DND-41 (cell line): ENCODE results near the gene DHRSX.

Experiments
- ATAC-seq: fragments of 200-7000 bp; cut with Tn5 transposase; 3 replicates; pipeline ENCODE4 v1.9.1; 2021; ENCODE audit warnings: low read depth; ENCODE audit not compliant: insufficient read depth
- DNase-seq: peaks from one replicate; pipeline ENCODE4 v3.0.0-alpha.2; 2020
- H2AFZ ChIP-seq: 2 replicates; pipeline ENCODE4 v1.6.0; 2012; ENCODE audit warnings: low read depth, low read length
- H3K27ac ChIP-seq: 2 replicates; pipeline ENCODE4 v1.5.1; 2012; ENCODE audit warnings: low read length, inconsistent platforms
- H3K27me3 ChIP-seq: fragments of 200-600 bp; sonication (generic); 2 replicates; pipeline ENCODE4 v1.6.0; 2012; ENCODE audit warnings: low read length, mild to moderate bottlenecking, inconsistent platforms; ENCODE audit not compliant: insufficient read depth, poor library complexity
- H3K36me3 ChIP-seq: 2 replicates; pipeline ENCODE4 v1.5.1; 2012; ENCODE audit warnings: low read length, inconsistent platforms; ENCODE audit not compliant: insufficient read depth
- H3K4me1 ChIP-seq: 2 replicates; pipeline ENCODE4 v1.5.1; 2012; ENCODE audit warnings: mild to moderate bottlenecking, low read length; ENCODE audit not compliant: insufficient read depth
- H3K4me2 ChIP-seq: 2 replicates; pipeline ENCODE4 v1.6.0; 2012; ENCODE audit warnings: mild to moderate bottlenecking, moderate library complexity, low read length, inconsistent platforms; ENCODE audit not compliant: insufficient read depth
- H3K4me3 ChIP-seq, 2 experiments: fragments of 200-600 bp in 1 of 2; shearing (Covaris generic) in 1 of 2; 2 replicates each; pipeline ENCODE4 v1.5.1; 2012 to 2016; ENCODE audit warnings: inconsistent platforms in 2 of 2, low read length in 2 of 2, mild to moderate bottlenecking in 2 of 2, low read depth in 1 of 2, moderate library complexity in 1 of 2
- H3K79me2 ChIP-seq: 2 replicates; pipeline ENCODE4 v1.6.0; 2012; ENCODE audit warnings: low read length, inconsistent platforms; ENCODE audit not compliant: insufficient read depth
- H3K9ac ChIP-seq: 2 replicates; pipeline ENCODE4 v1.6.0; 2012; ENCODE audit warnings: low read depth, mild to moderate bottlenecking, inconsistent platforms, low read length, moderate library complexity
- H3K9me3 ChIP-seq: 2 replicates; pipeline ENCODE4 v1.5.1; 2012; ENCODE audit warnings: low read length, moderate library complexity, mild to moderate bottlenecking, inconsistent platforms; ENCODE audit not compliant: insufficient read depth, severe bottlenecking
- H4K20me1 ChIP-seq: 2 replicates; pipeline ENCODE4 v1.6.0; 2012; ENCODE audit warnings: low read length; ENCODE audit not compliant: insufficient read depth
- CTCF ChIP-seq: IDR thresholded peaks from 2 replicates; pipeline ENCODE4 v1.5.1; 2012; ENCODE audit warnings: borderline replicate concordance, low read length, moderate library complexity, mild to moderate bottlenecking; ENCODE audit not compliant: poor library complexity, severe bottlenecking; ENCODE audit errors: extremely low read depth
- EZH2 ChIP-seq: IDR thresholded peaks from 3 replicates; pipeline ENCODE4 v1.6.1; 2012; ENCODE audit warnings: borderline replicate concordance, low read depth, mild to moderate bottlenecking, moderate library complexity, low read length, inconsistent platforms; ENCODE audit not compliant: severe bottlenecking

Gene DHRSX

GRCh38 chrX:2449135-2449886 is 51.5 kb downstream of the DHRSX start:
- no peak overlapping the region for H2AFZ ChIP-seq
- H4K20me1 ChIP-seq: peaks cover 18% of the 10 kb centered on the region; the same call in 1 of the 2 replicates
- no peaks in the 10 kb centered on the region for H3K9me3 ChIP-seq
- H3K27me3 ChIP-seq: no peaks in the 10 kb centered on the region
- no peak for ATAC-seq
- H3K79me2 ChIP-seq: peaks cover 32% of the 10 kb centered on the region
- no peak for DNase-seq
- H3K4me2 ChIP-seq: no peak overlapping the region
- H3K27ac ChIP-seq: no peak overlapping the region
- H3K36me3 ChIP-seq: peaks cover 6% of the 10 kb centered on the region; the same call in 1 of the 2 replicates
- no peak for TF ChIP-seq EZH2
- TF ChIP-seq CTCF: no peak
- no peaks in the 10 kb centered on the region for H3K4me1 ChIP-seq
- no peak overlapping the region for H3K9ac ChIP-seq
- no peak overlapping the region for H3K4me3 ChIP-seq

- Histone ChIP-seq H3K27me3 (no peaks in the 10 kb centered on the region), H3K4me2 (no peak overlapping the region), H3K36me3 (peaks cover 6% of the 10 kb centered on the region; the same call in 1 of the 2 replicates), H2AFZ (no peak overlapping the region), H3K4me3 (no peak overlapping the region), H4K20me1 (peaks cover 17% of the 10 kb centered on the region; the same call in 1 of the 2 replicates), H3K79me2 (peaks cover 30% of the 10 kb centered on the region), H3K9me3 (no peaks in the 10 kb centered on the region), H3K4me1 (no peaks in the 10 kb centered on the region), H3K27ac (no peak overlapping the region), H3K9ac (no peak overlapping the region)
- TF ChIP-seq EZH2 (no peak), CTCF (no peak)
- DNase-seq: no peak
- ATAC-seq: no peak
Observed at GRCh38 chrX:2447484-2447883, 53.3 kb downstream of the DHRSX start.

GRCh38 chrX:2446815-2447214 is 54.0 kb downstream of the DHRSX start:
- Histone ChIP-seq H3K36me3 (peaks cover 6% of the 10 kb centered on the region; the same call in 1 of the 2 replicates), H3K4me2 (no peak overlapping the region), H2AFZ (no peak overlapping the region), H3K79me2 (peaks cover 23% of the 10 kb centered on the region), H3K27ac (no peak overlapping the region), H3K27me3 (no peaks in the 10 kb centered on the region), H3K9ac (no peak overlapping the region), H3K9me3 (no peaks in the 10 kb centered on the region), H4K20me1 (peaks cover 11% of the 10 kb centered on the region; the same call in 1 of the 2 replicates), H3K4me1 (no peaks in the 10 kb centered on the region), H3K4me3 (no peak overlapping the region)
- DNase-seq (no peak), ATAC-seq (no peak)
- no peak for TF ChIP-seq EZH2
- no peak for TF ChIP-seq CTCF
